OCI-LY1 (cell line): ENCODE results near the gene TBX19.

Experiments
- H2AFZ ChIP-seq: fragments of 200-600 bp; sonication (generic), shearing (Covaris generic); 2 replicates; pipeline ENCODE4 v1.6.0; 2014; ENCODE audit warnings: antibody characterized with exemption, mild to moderate bottlenecking, low read length
- H3F3A ChIP-seq: fragments of 200-600 bp; sonication (generic), shearing (Covaris generic); 2 replicates; pipeline ENCODE4 v1.6.0; 2014; ENCODE audit warnings: mild to moderate bottlenecking, antibody characterized with exemption, low read length, moderate library complexity; ENCODE audit not compliant: insufficient read depth
- H3K27ac ChIP-seq: fragments of 200-600 bp; sonication (generic); 2 replicates; pipeline ENCODE4 v1.5.1; 2014; ENCODE audit warnings: low read length, mixed run types, mild to moderate bottlenecking, low read depth; ENCODE audit not compliant: poor library complexity, severe bottlenecking
- H3K27me3 ChIP-seq: fragments of 200-600 bp; sonication (generic); 2 replicates; pipeline ENCODE4 v1.6.0; 2014; ENCODE audit warnings: antibody characterized with exemption, mild to moderate bottlenecking, low read length, moderate library complexity; ENCODE audit not compliant: insufficient read depth
- H3K36me3 ChIP-seq: fragments of 200-600 bp; sonication (generic); 2 replicates; pipeline ENCODE4 v1.6.1; 2014; ENCODE audit warnings: mild to moderate bottlenecking, antibody characterized with exemption, low read length, moderate library complexity, mixed read lengths; ENCODE audit not compliant: insufficient read depth
- H3K4me1 ChIP-seq: fragments of 200-600 bp; sonication (generic); 2 replicates; pipeline ENCODE4 v1.5.1; 2014; ENCODE audit warnings: mild to moderate bottlenecking, low read length, moderate library complexity; ENCODE audit not compliant: insufficient read depth, severe bottlenecking
- H3K4me2 ChIP-seq: fragments of 200-600 bp; sonication (generic), shearing (Covaris generic); 2 replicates; pipeline ENCODE4 v1.6.1; 2014; ENCODE audit warnings: low read length
- H3K4me3 ChIP-seq: fragments of 200-600 bp; sonication (generic); 2 replicates; pipeline ENCODE4 v1.5.1; 2014; ENCODE audit warnings: low read length, low read depth, mild to moderate bottlenecking, mixed read lengths; ENCODE audit not compliant: poor library complexity, severe bottlenecking
- H3K79me2 ChIP-seq: fragments of 200-600 bp; shearing (Covaris generic); 2 replicates; pipeline ENCODE4 v1.6.1; 2016; ENCODE audit warnings: mixed run types, low read length, mixed read lengths; ENCODE audit not compliant: insufficient read depth
- H3K9ac ChIP-seq: fragments of 200-600 bp; sonication (generic), shearing (Covaris generic); 2 replicates; pipeline ENCODE4 v1.6.1; 2014; ENCODE audit warnings: mild to moderate bottlenecking, low read length, mixed read lengths
- H3K9me2 ChIP-seq: fragments of 200-600 bp; sonication (generic), shearing (Covaris generic); 2 replicates; pipeline ENCODE4 v1.6.1; 2014; ENCODE audit warnings: low read depth, mild to moderate bottlenecking, low read length, mixed read lengths
- H3K9me3 ChIP-seq: fragments of 200-600 bp; shearing (Covaris generic); 2 replicates; pipeline ENCODE4 v1.6.1; 2014; ENCODE audit warnings: low read length, mixed read lengths
- H4K20me1 ChIP-seq: fragments of 200-600 bp; sonication (generic), shearing (Covaris generic); 2 replicates; pipeline ENCODE4 v1.6.0; 2016; ENCODE audit warnings: mild to moderate bottlenecking, low read length; ENCODE audit not compliant: insufficient read depth
- CTCF ChIP-seq: fragments of 200-600 bp; sonication (generic), shearing (Covaris generic); IDR thresholded peaks from 2 replicates; pipeline ENCODE4 v1.5.1; 2017; ENCODE audit warnings: mild to moderate bottlenecking, antibody characterized with exemption, low read length, moderate library complexity, mixed read lengths
- EZH2 ChIP-seq: fragments of 200-600 bp; sonication (generic), shearing (Covaris generic); IDR thresholded peaks from 2 replicates; pipeline ENCODE4 v1.8.0; 2017; ENCODE audit warnings: borderline replicate concordance, mixed run types, mild to moderate bottlenecking, antibody characterized with exemption, low read length, moderate library complexity, mixed read lengths

Gene TBX19

GRCh38 chr1:168344517-168344916 is 63.8 kb downstream of the TBX19 start:
- Histone ChIP-seq H3K79me2 (no peaks in the 10 kb centered on the region), H3K36me3 (no peaks in the 10 kb centered on the region), H3K4me3 (no peak overlapping the region), H3K9ac (no peak overlapping the region), H3K4me2 (no peak overlapping the region), H3K27me3 (no peaks in the 10 kb centered on the region), H3K27ac (no peak overlapping the region), H4K20me1 (no peaks in the 10 kb centered on the region), H2AFZ (no peak overlapping the region), H3K9me3 (peaks cover 4% of the 10 kb centered on the region; the same call in 1 of the 2 replicates), H3K9me2 (no peaks in the 10 kb centered on the region), H3F3A (no peaks in the 10 kb centered on the region), H3K4me1 (no peaks in the 10 kb centered on the region)
- TF ChIP-seq EZH2 (no peak), CTCF (no peak)

- Histone ChIP-seq H3K9me3 (peaks cover 4% of the 10 kb centered on the region; the same call in 1 of the 2 replicates), H3K4me3 (no peak overlapping the region)
These were observed 65.3 kb downstream of the TBX19 start for GRCh38 chr1:168345939-168346338.

GRCh38 chr1:168347630-168348029 is 67.0 kb downstream of the TBX19 start:
- Histone ChIP-seq H3K9me2 (no peaks in the 10 kb centered on the region), H3K79me2 (no peaks in the 10 kb centered on the region), H3K36me3 (no peaks in the 10 kb centered on the region), H2AFZ (no peak overlapping the region), H3K9ac (no peak overlapping the region), H3K9me3 (peaks cover 4% of the 10 kb centered on the region; the same call in 1 of the 2 replicates), H3F3A (no peaks in the 10 kb centered on the region), H3K4me1 (no peaks in the 10 kb centered on the region), H3K4me2 (no peak overlapping the region), H3K27ac (no peak overlapping the region), H3K4me3 (no peak overlapping the region), H3K27me3 (no peaks in the 10 kb centered on the region), H4K20me1 (no peaks in the 10 kb centered on the region)
- no peak for TF ChIP-seq CTCF
- TF ChIP-seq EZH2, result no peak

More at GRCh38 chr1:168345939-168346338, 65.3 kb downstream of the TBX19 start:
- Histone ChIP-seq H3K9me2 (no peaks in the 10 kb centered on the region), H3K4me2 (no peak overlapping the region), H3F3A (no peaks in the 10 kb centered on the region), H3K9ac (no peak overlapping the region), H2AFZ (no peak overlapping the region), H3K27me3 (no peaks in the 10 kb centered on the region), H3K4me1 (no peaks in the 10 kb centered on the region), H3K36me3 (no peaks in the 10 kb centered on the region), H3K79me2 (no peaks in the 10 kb centered on the region), H4K20me1 (no peaks in the 10 kb centered on the region), H3K27ac (no peak overlapping the region)
- TF ChIP-seq EZH2 (no peak), CTCF (no peak)
